Liver (tissue), 9 donors: ENCODE results near the gene HBZ. TPM values are rescaled to one million over a fixed set of nuclear protein-coding genes. Genes with fewer than 3 reads are reported as not detected.

Experiments
- DNase-seq: peaks from one replicate; pipeline ENCODE4 v3.0.0-alpha.2; 2017; ENCODE audit warnings: low spot score
- H3K27ac ChIP-seq, 2 donors: one replicate each; pipeline ENCODE4 v1.7.0; 2013; ENCODE audit warnings: inconsistent platforms in 2 of 2, low read length in 2 of 2, control low read depth in 1 of 2, low read depth in 1 of 2, mild to moderate bottlenecking in 1 of 2
- H3K27me3 ChIP-seq, 4 donors: one replicate each; pipeline versions ENCODE4 v1.6.1 to v1.7.0; 2013; ENCODE audit warnings: low read length in 3 of 4, inconsistent platforms in 1 of 4, mild to moderate bottlenecking in 1 of 4, moderate library complexity in 1 of 4; ENCODE audit not compliant: control insufficient read depth in 4 of 4, insufficient read depth in 4 of 4
- H3K36me3 ChIP-seq, 4 donors: one replicate each; pipeline versions ENCODE4 v1.6.1 to v1.7.0; 2013; ENCODE audit warnings: low read length in 3 of 4, mild to moderate bottlenecking in 3 of 4, low read depth in 1 of 4, moderate library complexity in 1 of 4; ENCODE audit not compliant: control insufficient read depth in 4 of 4, insufficient read depth in 3 of 4
- H3K4me1 ChIP-seq, 4 donors: one replicate each; pipeline versions ENCODE4 v1.6.1 to v1.7.0; 2013; ENCODE audit warnings: low read length in 3 of 4, mild to moderate bottlenecking in 3 of 4, moderate library complexity in 1 of 4; ENCODE audit not compliant: control insufficient read depth in 4 of 4, insufficient read depth in 4 of 4
- H3K4me3 ChIP-seq, 3 donors: one replicate each; pipeline versions ENCODE4 v1.6.1 to v1.7.0; 2013; ENCODE audit warnings: low read length in 3 of 3, control low read depth in 1 of 3, low read depth in 1 of 3, mild to moderate bottlenecking in 1 of 3
- H3K9ac ChIP-seq, 2 donors: one replicate each; pipeline ENCODE4 v1.7.0; 2013; ENCODE audit warnings: low read length in 2 of 2, mild to moderate bottlenecking in 2 of 2, moderate library complexity in 2 of 2, control low read depth in 1 of 2, low read depth in 1 of 2
- H3K9me3 ChIP-seq, 4 donors: one replicate each; pipeline versions ENCODE4 v1.6.1 to v1.7.0; 2013; ENCODE audit warnings: low read length in 3 of 4; ENCODE audit not compliant: control insufficient read depth in 4 of 4
- ATF3 ChIP-seq: IDR thresholded peaks from 2 replicates; pipeline ENCODE4 v1.6.1; 2016; ENCODE audit warnings: antibody characterized with exemption
- CTCF ChIP-seq: fragments of 150-350 bp; IDR thresholded peaks from 2 replicates; pipeline ENCODE4 v1.5.1; 2017; ENCODE audit warnings: improper control_type of control experiment, low read depth, low read length; ENCODE audit not compliant: missing input control
- EGR1 ChIP-seq, 2 donors: IDR thresholded peaks; 2 replicates each; pipeline ENCODE4 v1.6.1; 2016 to 2018; ENCODE audit warnings: antibody characterized with exemption in 2 of 2, low read depth in 2 of 2
- FOXA2 ChIP-seq: IDR thresholded peaks from 2 replicates; pipeline ENCODE4 v1.6.1; 2016; ENCODE audit warnings: antibody characterized with exemption
- GABPA ChIP-seq, 2 donors: IDR thresholded peaks in 1 of 2; conservative IDR thresholded peaks in 1 of 2; 2 replicates each; pipeline ENCODE4 v1.6.1; 2016; ENCODE audit warnings: antibody characterized with exemption in 2 of 2, mild to moderate bottlenecking in 1 of 2, moderate library complexity in 1 of 2
- HNF4A ChIP-seq, 2 donors: conservative IDR thresholded peaks; 2 replicates each; pipeline ENCODE4 v1.6.1; 2016; ENCODE audit warnings: antibody characterized with exemption in 2 of 2, mild to moderate bottlenecking in 2 of 2
- JUND ChIP-seq, 2 donors: IDR thresholded peaks; 2 replicates each; pipeline ENCODE4 v1.6.1; 2016; ENCODE audit warnings: antibody characterized with exemption in 2 of 2
- MAX ChIP-seq: IDR thresholded peaks from 2 replicates; pipeline ENCODE4 v1.6.1; 2016; ENCODE audit warnings: antibody characterized with exemption
- RAD21 ChIP-seq, 2 donors: IDR thresholded peaks; 2 replicates each; pipeline ENCODE4 v1.6.1; 2016; ENCODE audit warnings: antibody characterized with exemption in 2 of 2, mild to moderate bottlenecking in 2 of 2
- REST ChIP-seq: IDR thresholded peaks from 2 replicates; pipeline ENCODE4 v1.6.1; 2016; ENCODE audit warnings: antibody characterized with exemption, mild to moderate bottlenecking
- SP1 ChIP-seq: IDR thresholded peaks from 2 replicates; pipeline ENCODE4 v1.6.1; 2018; ENCODE audit warnings: antibody characterized with exemption, mild to moderate bottlenecking
- YY1 ChIP-seq: IDR thresholded peaks from 2 replicates; pipeline ENCODE4 v1.6.1; 2016; ENCODE audit warnings: antibody characterized with exemption, mild to moderate bottlenecking
- ZBTB33 ChIP-seq: IDR thresholded peaks from 2 replicates; pipeline ENCODE4 v1.6.1; 2016; ENCODE audit warnings: antibody characterized with exemption
- WGBS: extraction: QIAGEN DNeasy Blood & Tissue Kit; methylation state at CpG from one replicate; pipeline ENCODE4 v1.1.7; 2013; 5-methylcytosine and 5-hydroxymethylcytosine counted together
- polyA plus RNA-seq, 2 donors: library from polyadenylated mRNA; stranded (reverse) in 1 of 2; unstranded in 1 of 2; fragments of 200-250 nt in 1 of 2; fragments of >200 nt in 1 of 2; fragmentation: Nextera tagmentation in 1 of 2; extraction: Ambion mirVana in 1 of 2; gene quantifications; one replicate each; pipeline versions ENCODE4 v1.2.1 to v1.2.3, GENCODE V29; 2013 to 2015
- total RNA-seq, 2 donors: library from RNA; depleted of rRNA; stranded (reverse); fragments of >200 nt; gene quantifications; one replicate each; pipeline ENCODE4 v1.2.3, GENCODE V29; 2014
- donor health status: healthy.
- donor health status: healthy.
- donor health status: healthy.
- donor health status: healthy.
- donor health status: healthy.

HBZ gene
- total and polyA plus RNA-seq, 4 donors: 55.8 TPM; not detected in 3

- H3K27ac ChIP-seq: no peak overlapping the region
- peaks cover under 1 to 7% (median 3%) of the 10 kb centered on the region in 4 donors for H3K36me3 ChIP-seq
- H3K9ac ChIP-seq: no peak overlapping the region
- peak; percentile 45 to 79 for TF ChIP-seq RAD21 (IDR thresholded peaks at IDR 0.05)
- no peak for TF ChIP-seq SP1
- no peak for TF ChIP-seq GABPA (IDR thresholded peaks at IDR 0.05 in 1 of 2, conservative IDR thresholded peaks at IDR 0.05 in 1 of 2)
- TF ChIP-seq JUND (IDR thresholded peaks at IDR 0.05): no peak
- TF ChIP-seq FOXA2: no peak
- TF ChIP-seq CTCF: peak; percentile 51
- TF ChIP-seq MAX: no peak
- TF ChIP-seq HNF4A (conservative IDR thresholded peaks at IDR 0.05): no peak
- TF ChIP-seq YY1: no peak
- peak; percentile 92 for DNase-seq
- 70% methylated on average over 19 of the region's 19 CpGs for WGBS
- no peaks in the 10 kb centered on the region for H3K27me3 ChIP-seq
- no peaks in the 10 kb centered on the region for H3K9me3 ChIP-seq
- H3K4me3 ChIP-seq: no peak overlapping the region
- H3K4me1 ChIP-seq: no peaks in the 10 kb centered on the region
Measured at GRCh38 chr16:117379-118365, 34.8 kb upstream of the HBZ start.

- WGBS: 96% methylated on average over 2 of the region's 2 CpGs
- no peaks in the 10 kb centered on the region for H3K9me3 ChIP-seq
- no peak overlapping the region for H3K9ac ChIP-seq
- no peak overlapping the region for H3K4me3 ChIP-seq
- H3K36me3 ChIP-seq: peaks cover 1 to 9% (median 3%) of the 10 kb centered on the region in 4 donors
- DNase-seq: no peak
- no peak overlapping the region for H3K27ac ChIP-seq
- H3K27me3 ChIP-seq: no peaks in the 10 kb centered on the region
- TF ChIP-seq ATF3: no peak
- TF ChIP-seq REST: no peak
- TF ChIP-seq CTCF: no peak
- TF ChIP-seq RAD21 (IDR thresholded peaks at IDR 0.05): no peak
- TF ChIP-seq EGR1 (IDR thresholded peaks at IDR 0.05; ENCODE audit: low read depth in 2 of 2): no peak
- no peak for TF ChIP-seq FOXA2
- no peak for TF ChIP-seq ZBTB33
- H3K4me1 ChIP-seq: no peaks in the 10 kb centered on the region
Measured at GRCh38 chr16:118857-119256, 33.6 kb upstream of the HBZ start.
